Kidney (tissue), 14 donors: ENCODE measurements around the gene ZNF318. TPM values are rescaled to one million over a fixed set of nuclear protein-coding genes. Genes with fewer than 3 reads are reported as not detected.

ENCODE experiments used
- DNase-seq, 5 donors: peaks; one replicate each; pipeline ENCODE4 v3.0.0-alpha.2; 2013 to 2020
- FAIRE-seq: peaks from 2 replicates; lab custom pipeline; 2012; peaks lifted over from hg19 to GRCh38; lab: Jason Lieb, UNC
- H3K27ac ChIP-seq, 2 donors: one replicate each; pipeline ENCODE4 v1.7.0; 2013; ENCODE audit warnings: low read depth in 2 of 2, low read length in 2 of 2, inconsistent platforms in 1 of 2
- H3K27me3 ChIP-seq: one replicate; pipeline ENCODE4 v1.7.1; 2013; ENCODE audit warnings: low read length, inconsistent platforms; ENCODE audit not compliant: control insufficient read depth, insufficient read depth
- H3K36me3 ChIP-seq, 3 donors: one replicate each; pipeline versions ENCODE4 v1.7.0 to v1.7.1; 2013; ENCODE audit warnings: low read length in 3 of 3, control low read depth in 1 of 3, inconsistent platforms in 1 of 3; ENCODE audit not compliant: insufficient read depth in 3 of 3, control insufficient read depth in 2 of 3
- H3K4me1 ChIP-seq, 3 donors: one replicate each; pipeline versions ENCODE4 v1.7.0 to v1.7.1; 2013; ENCODE audit warnings: low read length in 3 of 3, inconsistent platforms in 1 of 3, low read depth in 1 of 3; ENCODE audit not compliant: control insufficient read depth in 2 of 3, insufficient read depth in 2 of 3
- H3K4me3 ChIP-seq, 3 donors: one replicate each; pipeline versions ENCODE4 v1.7.0 to v1.8.1; 2013; ENCODE audit warnings: low read length in 3 of 3, control low read depth in 1 of 3, inconsistent platforms in 1 of 3
- H3K9ac ChIP-seq, 3 donors: one replicate each; pipeline versions ENCODE4 v1.7.0 to v1.7.1; 2013; ENCODE audit warnings: low read length in 3 of 3, control low read depth in 1 of 3, inconsistent platforms in 1 of 3
- H3K9me3 ChIP-seq, 3 donors: one replicate each; pipeline versions ENCODE4 v1.7.0 to v1.7.1; 2013; ENCODE audit warnings: low read length in 3 of 3, control low read depth in 1 of 3, inconsistent platforms in 1 of 3; ENCODE audit not compliant: control insufficient read depth in 2 of 3, insufficient read depth in 1 of 3
- intact Hi-C: fragments of 100-400 bp; cut with DNase I; formaldehyde crosslinking; loops from one replicate; pipeline ENCODE4 v1.11.1; 2022
- polyA plus RNA-seq: library from polyadenylated mRNA; stranded (reverse); fragments of 350-450 nt; fragmentation: Illumina TruSeq; extraction: RNeasy Lipid Tissue Mini Kit (QIAGEN cat#74804); gene quantifications from one replicate; pipeline ENCODE4 v1.2.3, GENCODE V29; 2014; ENCODE audit warnings: low read depth, low replicate concordance; ENCODE audit not compliant: insufficient read depth
- total RNA-seq: library from RNA; stranded (reverse); fragmentation: NEBNext Ultra II Directional; extraction: Animal tissue kit (Norgen Biotek cat#: 25700); gene quantifications from one replicate; pipeline ENCODE4 v1.2.1, GENCODE V29; 2021
- TF ChIP-seq, protein P1 (sequence below): IDR thresholded peaks from 3 replicates; pipeline ENCODE4 v1.5.1; 2012; ENCODE audit warnings: mild to moderate bottlenecking, moderate library complexity, borderline replicate concordance; ENCODE audit not compliant: insufficient read depth; ENCODE audit errors: extremely low read depth
- donor health status: control.
- donor health status: control.
- donor health status: control.
- donor health status: control.
- donor health status: control.
- donor health status: DM: yes; HTN: yes; CAD: no.
- donor health status: Normal renal cell carcinoma (clear cell type).

The ZNF318 gene
- total and polyA plus RNA-seq, 2 donors from 2014 or later, result 5.5 to 13.9 TPM

DNA sequence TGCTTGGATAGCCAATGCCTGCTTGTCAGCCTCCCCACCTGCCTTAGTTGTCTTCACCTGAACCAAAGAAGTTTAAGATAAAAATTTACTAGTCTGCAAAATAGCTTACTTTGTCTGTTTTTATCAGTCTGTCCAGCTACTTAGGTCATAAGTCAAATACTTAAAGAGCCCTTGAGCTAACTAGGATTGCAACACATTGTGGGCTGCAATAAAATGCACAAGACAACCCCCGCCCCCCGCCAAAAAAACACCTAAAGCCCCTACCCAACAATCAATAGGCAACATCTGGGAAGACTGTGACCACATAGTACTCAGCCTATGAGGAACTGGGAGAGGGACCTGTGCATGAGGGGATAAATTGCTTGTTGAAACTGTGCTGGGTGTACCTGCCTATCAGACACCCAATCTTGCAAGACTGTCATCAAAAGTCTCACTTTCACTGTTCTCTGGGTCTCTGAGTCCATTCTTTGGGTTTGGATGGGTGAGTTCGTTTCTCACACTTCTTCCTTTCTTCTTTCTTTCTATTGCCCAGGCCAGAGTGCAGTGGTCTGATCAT is 30.6 kb upstream of the ZNF318 start:
- DNase-seq (no peak), FAIRE-seq (no peak)
- no peak overlapping the region for H3K9ac ChIP-seq
- H3K4me3 ChIP-seq, result no peak overlapping the region
- H3K9me3 ChIP-seq, result no peaks in the 10 kb centered on the region
- H3K27me3 ChIP-seq, result no peaks in the 10 kb centered on the region
- intact Hi-C loops, result no loop called here
- no peak overlapping the region for H3K27ac ChIP-seq
- TF ChIP-seq, protein P1, sequence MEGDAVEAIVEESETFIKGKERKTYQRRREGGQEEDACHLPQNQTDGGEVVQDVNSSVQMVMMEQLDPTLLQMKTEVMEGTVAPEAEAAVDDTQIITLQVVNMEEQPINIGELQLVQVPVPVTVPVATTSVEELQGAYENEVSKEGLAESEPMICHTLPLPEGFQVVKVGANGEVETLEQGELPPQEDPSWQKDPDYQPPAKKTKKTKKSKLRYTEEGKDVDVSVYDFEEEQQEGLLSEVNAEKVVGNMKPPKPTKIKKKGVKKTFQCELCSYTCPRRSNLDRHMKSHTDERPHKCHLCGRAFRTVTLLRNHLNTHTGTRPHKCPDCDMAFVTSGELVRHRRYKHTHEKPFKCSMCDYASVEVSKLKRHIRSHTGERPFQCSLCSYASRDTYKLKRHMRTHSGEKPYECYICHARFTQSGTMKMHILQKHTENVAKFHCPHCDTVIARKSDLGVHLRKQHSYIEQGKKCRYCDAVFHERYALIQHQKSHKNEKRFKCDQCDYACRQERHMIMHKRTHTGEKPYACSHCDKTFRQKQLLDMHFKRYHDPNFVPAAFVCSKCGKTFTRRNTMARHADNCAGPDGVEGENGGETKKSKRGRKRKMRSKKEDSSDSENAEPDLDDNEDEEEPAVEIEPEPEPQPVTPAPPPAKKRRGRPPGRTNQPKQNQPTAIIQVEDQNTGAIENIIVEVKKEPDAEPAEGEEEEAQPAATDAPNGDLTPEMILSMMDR, result no peak
- no peaks in the 10 kb centered on the region for H3K36me3 ChIP-seq
- no peaks in the 10 kb centered on the region for H3K4me1 ChIP-seq

DNA sequence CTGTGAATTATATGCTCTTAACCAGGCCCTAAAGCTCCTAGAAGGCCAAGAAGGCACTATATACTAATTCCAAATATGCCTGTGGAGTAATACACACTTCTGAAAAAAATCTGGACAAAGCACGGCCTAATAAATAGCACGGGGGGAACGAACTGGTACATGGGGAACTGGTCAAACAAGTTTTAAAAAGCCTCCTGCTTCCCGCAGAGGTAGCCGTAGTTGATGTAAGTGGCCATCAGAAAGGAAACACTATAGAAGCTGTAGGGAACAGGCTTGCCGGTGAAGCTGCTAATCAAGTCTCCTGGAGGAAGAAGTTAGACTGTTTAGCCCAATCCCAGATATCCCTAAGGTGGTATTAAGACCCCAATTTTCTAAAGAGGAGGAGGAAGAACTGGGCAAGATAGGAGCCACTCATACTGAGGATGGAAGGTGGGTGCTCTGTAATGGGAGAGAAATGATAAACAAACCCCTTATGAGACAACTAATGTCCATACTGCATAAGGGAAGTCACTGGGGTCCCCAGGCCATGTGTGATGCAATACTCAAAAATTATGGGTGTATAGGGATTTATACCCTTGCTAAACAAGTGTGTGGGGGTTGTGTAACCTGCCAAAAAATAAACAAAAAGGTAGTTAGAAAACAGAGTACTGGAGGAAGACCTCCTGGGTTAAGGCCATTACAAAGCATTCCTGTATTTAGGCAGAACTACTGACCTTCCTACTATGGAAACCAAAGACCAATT is 27.1 kb upstream of the ZNF318 start:
- H3K27ac ChIP-seq, result no peak overlapping the region
- TF ChIP-seq, protein P1, result no peak
- FAIRE-seq, result no peak

DNA sequence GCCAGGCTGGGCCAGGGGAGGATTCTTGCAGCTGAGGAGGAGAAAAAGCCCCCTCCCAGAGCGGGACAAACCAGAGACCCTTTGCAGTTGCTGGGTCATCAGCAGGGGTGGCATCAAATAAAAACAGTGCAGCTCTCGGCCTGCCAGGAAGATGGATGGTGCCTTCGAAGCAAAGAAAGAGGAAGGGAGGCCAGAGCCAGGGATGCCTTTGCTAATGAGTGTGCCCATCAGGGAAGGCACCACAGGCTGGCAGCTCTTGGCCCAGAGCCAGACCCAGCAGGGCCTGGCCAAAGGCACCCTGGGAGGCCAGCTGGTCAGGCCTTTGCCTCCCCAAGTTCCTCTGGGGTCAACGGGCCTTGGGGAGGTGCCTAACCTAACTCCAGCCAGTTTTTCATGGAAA is 26.3 kb upstream of the ZNF318 start:
- Histone ChIP-seq H3K9ac (no peak overlapping the region), H3K4me3 (no peak overlapping the region), H3K36me3 (no peaks in the 10 kb centered on the region), H3K27me3 (no peaks in the 10 kb centered on the region), H3K27ac (no peak overlapping the region), H3K9me3 (no peaks in the 10 kb centered on the region), H3K4me1 (no peaks in the 10 kb centered on the region)
- TF ChIP-seq, protein P1, result no peak
- DNase-seq (peak in 1 of 5 donors; percentile 34), FAIRE-seq (no peak)
- intact Hi-C loops, result no loop called here

More for the DNA sequence above, 27.1 kb upstream of the ZNF318 start:
- Histone ChIP-seq H3K9me3 (no peaks in the 10 kb centered on the region), H3K36me3 (no peaks in the 10 kb centered on the region), H3K27me3 (no peaks in the 10 kb centered on the region), H3K4me1 (no peaks in the 10 kb centered on the region), H3K9ac (no peak overlapping the region), H3K4me3 (no peak overlapping the region)
- intact Hi-C loops, result no loop called here
- peak in 4 of 5 donors; percentile 18 to 64 (median 51) for DNase-seq
